Hematopoietic multipotent progenitor cell treated with erythropoietin and hydrocortisone succinate and interleukin-3 and kit ligand, for 17 days (in vitro differentiated cells): Measurements from ENCODE around the gene CITED2.
"Not testable (repeated sequence)": the region's sequence is repeated elsewhere in the genome, so short reads cannot be mapped to it uniquely, and the experiment has no call there.

ENCODE experiments used
- DNase-seq: peaks from one replicate; pipeline ENCODE4 v3.0.0-alpha.2; 2015; ENCODE audit warnings: low spot score

The CITED2 gene, protein sequence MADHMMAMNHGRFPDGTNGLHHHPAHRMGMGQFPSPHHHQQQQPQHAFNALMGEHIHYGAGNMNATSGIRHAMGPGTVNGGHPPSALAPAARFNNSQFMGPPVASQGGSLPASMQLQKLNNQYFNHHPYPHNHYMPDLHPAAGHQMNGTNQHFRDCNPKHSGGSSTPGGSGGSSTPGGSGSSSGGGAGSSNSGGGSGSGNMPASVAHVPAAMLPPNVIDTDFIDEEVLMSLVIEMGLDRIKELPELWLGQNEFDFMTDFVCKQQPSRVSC

DNA sequence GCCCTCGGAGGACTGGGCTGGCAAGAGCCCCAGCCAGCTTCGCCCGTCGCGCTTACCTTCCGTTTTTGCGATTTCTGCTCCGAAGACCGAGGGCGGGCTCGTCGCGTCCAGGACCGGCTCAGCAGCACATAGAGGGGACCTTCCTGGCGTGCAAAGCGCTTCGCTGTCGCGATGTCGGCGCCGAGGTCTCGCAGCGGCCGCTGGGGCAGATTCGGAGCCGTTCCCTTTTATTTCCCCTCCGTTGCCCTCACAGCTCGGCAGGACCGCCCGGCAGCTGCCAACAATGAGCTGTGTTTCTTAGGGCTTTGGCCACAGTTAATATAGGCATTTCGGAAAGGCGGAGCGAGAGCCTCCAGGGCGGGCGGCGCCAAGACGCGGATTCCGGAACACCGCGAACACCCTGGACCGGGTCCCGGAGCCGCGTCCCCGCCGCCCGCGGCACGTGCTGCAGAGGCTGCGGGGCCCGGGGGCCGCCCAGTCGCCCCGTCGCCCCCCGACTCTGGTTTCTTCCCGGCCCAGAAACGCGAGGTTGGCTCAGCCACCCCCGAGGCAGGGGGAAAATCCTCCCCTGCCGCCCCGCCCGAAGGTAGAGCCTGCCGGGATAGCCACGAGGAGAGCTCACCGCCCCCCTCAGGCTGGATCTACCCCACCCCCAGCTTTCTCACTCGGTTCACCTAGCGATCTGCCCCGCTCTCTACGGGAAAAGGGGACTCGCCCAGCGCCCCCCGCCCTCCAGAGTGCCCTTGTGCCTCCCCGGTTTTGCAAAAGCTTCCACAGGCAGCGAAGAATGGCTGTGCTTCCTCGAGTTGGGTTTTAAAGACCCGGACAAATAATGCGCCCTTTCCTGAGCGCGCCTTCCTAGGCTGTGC is at the start of gene CITED2:
CITED2 (minus strand) TSS at position 292 of the 869 bp plus-strand sequence. CDS start 704 bp downstream, outside the sequence.
- DNase-seq, result peak; percentile 96

DNA sequence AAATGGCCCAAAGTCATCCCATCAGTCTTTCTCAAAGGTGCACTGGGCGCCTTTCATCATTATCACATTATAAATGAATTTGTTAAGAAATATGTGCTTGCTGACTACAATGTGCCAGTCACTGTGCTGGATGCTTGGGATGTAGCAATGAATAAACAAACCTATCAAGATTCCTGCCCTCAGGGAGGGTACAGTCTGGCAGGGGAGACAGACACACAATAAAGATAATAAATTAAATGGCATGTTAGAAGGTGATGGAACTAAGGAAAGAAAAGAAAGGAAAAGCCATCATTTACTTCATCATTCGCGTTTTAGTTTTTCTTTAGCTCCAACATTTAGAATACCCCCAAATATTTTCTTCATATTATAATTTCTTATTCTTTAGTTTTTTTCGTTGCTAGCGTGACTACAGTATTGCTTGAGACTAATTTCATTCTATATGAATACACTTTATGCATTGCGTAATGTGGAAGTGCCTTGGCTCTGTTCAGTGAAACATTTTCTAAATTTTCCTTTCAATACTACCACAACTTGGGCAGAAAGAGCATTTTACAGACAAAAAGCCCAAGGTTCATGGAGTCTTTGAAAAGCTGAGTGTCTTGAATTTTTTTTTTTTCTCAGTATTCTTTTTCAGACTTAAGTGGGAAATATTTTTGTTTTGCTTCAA is 48.7 kb upstream of the CITED2 start:
- no peak for DNase-seq

GRCh38 chr6:139422105-139423036 is 47.9 kb upstream of the CITED2 start:
- DNase-seq, result no peak

DNA sequence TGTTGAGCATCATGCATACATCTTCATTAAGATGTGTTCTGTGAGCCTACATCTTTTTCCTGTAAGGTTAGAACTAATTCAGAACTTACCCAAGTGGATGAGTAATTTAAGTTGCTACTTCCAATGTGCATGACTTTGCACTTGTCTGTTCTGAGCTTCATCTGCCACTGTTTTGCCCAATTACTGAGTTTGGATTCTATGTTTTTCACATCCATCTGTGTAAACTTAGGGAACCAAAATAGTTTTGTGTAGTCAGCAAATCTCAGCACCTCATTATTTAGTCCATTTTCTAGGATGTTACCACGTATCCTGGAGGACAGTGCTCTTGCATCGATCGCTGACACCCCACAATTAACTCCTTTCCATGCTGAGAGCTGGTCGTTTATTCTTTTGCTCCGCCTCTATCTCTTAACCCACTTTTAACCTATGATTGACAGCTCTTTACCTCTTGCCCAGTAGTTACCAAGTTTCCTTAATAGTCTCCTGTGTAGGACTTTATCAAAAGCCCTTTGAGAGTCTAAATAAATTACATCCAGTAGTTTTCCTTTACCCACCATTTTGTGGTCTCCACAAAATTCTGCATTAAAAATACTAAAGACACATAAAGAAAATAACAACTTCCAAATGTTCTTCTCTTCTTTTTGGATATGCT is 44.2 kb upstream of the CITED2 start:
- peak; percentile 73 for DNase-seq

DNA sequence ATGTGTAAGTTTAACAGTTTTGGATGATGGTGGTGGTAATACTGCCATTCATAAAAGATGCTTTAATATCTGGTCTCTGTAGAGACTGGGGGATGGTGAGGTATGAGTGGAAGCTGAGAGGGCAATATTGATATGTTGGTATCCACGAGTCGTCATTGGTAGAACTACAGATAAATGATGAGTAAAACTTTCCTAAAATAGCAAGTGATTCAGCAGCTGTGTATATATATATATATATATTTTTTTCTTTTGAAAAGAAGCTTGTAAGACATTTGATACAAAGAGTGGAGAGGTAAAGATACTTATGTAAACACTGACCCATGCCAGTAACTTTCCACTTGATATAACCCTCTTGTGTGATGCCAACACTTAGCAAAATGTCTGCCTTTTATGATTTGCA is 41.7 kb upstream of the CITED2 start:
- peak; percentile 43 for DNase-seq

- DNase-seq, result no peak
Measured at GRCh38 chr6:139415365-139415764, 40.9 kb upstream of the CITED2 start.

DNA sequence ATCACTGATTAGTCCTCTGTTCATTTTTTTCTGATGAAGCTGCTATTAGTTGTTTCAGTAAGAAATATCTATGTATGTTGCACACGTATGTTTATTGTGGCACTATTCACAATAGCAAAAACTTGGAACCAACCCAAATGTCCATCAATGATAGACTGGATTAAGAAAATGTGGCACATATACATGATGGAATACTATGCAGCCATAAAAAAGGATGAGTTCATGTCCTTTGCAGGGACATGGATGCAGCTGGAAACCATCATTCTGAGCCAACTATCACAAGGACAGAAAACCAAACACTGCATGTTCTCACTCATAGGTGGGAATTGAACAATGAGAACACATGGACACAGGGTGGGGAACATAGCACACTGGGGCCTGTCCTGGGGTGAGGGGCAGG is 37.7 kb upstream of the CITED2 start:
- DNase-seq, result not testable (repeated sequence)

DNA sequence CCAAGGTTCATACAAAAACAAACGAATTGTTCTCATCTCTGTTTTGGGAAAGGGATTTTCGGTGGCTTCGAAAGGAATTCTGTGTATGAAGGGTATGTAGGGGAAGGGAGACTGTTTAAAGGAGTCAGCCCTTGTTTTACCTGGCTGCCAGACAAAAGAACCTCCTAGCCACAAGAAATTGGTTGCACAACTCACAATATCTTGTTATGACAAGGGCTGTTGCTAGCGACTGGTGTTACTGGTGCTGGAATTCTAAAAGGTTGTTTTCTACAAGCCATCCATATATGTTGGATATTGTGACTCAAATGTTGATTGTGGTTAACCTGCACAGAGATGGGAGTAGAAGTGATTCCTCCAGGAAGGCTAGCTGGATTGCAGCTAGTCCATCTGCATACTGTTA is 34.6 kb upstream of the CITED2 start:
- DNase-seq, result no peak

DNA sequence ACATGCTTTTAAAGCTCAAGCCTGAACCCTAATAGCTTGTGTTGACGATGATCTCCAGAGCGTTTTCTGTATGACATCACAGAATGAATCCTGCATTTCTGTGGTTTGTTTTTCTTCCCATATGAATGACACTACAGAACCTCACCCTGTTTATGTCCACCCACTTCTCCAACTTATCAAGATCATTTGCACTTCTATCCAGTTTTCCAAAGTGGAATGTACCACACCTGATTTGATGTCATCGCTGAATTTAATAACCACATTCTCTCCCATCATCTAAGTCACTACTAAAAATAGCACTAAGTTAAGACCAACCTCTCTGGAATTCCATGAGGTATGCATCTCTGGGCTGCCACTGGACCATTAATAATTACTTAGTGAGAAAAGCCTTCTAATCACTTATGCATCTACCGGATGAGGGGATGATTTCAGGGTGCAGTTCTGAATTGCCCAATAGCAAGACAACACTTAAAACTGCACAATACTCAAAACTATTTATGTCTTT is 33.3 kb upstream of the CITED2 start:
- peak; percentile 36 for DNase-seq

GRCh38 chr6:139406577-139407343 is 32.3 kb upstream of the CITED2 start:
- DNase-seq, result no peak

GRCh38 chr6:139402876-139403386 is 28.5 kb upstream of the CITED2 start:
- DNase-seq, result no peak

DNA sequence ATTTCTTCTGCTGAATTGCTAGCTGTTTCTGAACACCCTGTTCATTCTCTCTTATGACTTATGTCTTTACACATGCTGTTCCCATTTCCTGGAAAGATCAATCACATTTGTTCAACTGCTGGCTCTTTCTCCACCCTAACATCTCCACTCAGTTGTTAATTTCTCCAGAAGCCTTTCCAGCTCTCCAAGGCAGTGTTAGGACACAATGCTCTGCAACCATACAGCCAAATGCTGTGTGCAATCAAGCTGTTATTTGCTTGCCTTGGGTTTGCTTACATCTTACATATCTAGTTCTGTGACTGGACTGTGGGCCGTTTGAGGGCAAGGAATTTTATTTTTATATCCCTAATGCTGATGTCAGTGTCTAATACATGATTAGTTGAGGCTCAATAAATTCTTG is 24.2 kb upstream of the CITED2 start:
- DNase-seq, result no peak

DNA sequence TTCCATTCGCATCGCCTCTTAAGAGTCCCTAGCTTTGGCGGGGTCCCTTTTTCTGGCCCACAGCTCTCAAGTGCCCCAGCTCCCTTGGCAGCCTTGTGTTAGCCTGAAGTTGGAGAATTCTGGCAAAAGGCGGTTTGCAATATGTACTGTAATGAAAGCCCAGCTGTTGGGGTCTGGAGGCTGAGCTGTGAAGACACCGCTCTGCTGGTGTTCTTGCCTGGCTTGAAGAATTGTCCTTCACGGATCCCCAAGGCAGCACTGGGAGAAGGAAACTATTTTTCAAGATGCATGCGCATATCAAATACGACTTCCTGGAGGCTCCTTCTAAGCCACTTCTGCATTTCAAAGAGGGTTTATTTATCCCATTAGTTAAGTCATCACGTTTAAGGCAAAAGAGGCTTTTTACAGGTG is 21.4 kb upstream of the CITED2 start:
- no peak for DNase-seq

GRCh38 chr6:139395371-139395770 is 20.9 kb upstream of the CITED2 start:
- DNase-seq, result no peak

GRCh38 chr6:139394027-139394649 is 19.7 kb upstream of the CITED2 start:
- no peak for DNase-seq

DNA sequence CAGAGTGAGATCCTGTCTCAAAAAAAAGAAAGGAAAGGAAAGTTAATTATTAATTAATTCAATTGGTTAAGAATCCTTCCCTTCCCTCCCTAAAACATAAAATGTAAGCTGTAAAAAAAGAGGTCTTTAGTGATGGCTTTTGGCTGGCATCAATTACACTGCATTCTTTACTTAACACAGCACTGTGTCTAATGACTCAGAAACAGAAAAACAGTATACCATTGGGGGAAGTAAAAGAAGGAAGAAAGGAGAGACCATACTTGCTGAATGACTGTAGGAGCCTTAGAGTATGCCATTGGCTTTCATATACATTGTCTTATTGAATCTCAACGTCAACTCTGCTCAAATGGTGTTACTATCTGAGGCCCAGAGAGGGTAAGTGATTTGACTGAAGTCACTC is 18.3 kb upstream of the CITED2 start:
- no peak for DNase-seq

DNA sequence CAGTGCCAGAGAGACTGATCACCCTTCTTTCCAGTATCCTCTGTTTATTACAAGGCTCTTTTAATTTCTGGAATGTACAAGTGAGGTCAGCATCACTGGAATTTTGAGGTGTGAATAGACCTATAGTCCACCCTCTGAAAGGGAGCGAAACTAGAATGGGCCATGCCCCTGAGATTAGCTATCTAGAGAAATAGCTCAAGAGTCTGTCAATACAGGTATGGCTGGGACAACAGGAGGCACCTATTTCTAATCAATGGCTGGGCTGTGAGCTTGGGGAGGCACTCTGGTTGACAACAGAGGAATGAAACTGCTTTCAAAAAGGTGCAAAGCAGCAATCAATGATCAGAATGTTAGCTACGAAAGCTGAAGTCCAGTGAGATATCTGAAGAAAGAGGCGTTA is 17.3 kb upstream of the CITED2 start:
- no peak for DNase-seq

GRCh38 chr6:139390447-139390846 is 16.0 kb upstream of the CITED2 start:
- no peak for DNase-seq

DNA sequence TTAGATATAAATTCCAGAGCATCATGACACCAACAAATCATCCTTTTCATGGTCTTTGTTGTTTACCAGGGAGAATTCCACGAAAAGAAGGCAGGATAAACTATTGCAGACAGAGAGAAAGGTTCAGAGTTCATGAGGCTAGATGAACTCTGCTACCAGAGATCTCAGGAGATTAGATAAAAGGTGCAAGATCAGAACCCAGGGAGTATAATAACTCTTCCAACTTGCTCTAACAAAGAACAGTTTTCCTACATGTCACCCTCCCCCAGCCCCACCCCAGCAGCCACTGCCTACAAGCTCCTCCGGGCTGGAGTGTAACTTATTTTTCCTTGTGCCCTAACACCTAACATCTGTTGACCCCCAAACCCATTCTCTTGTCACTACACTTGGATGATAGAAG is 13.9 kb upstream of the CITED2 start:
- DNase-seq, result no peak

DNA sequence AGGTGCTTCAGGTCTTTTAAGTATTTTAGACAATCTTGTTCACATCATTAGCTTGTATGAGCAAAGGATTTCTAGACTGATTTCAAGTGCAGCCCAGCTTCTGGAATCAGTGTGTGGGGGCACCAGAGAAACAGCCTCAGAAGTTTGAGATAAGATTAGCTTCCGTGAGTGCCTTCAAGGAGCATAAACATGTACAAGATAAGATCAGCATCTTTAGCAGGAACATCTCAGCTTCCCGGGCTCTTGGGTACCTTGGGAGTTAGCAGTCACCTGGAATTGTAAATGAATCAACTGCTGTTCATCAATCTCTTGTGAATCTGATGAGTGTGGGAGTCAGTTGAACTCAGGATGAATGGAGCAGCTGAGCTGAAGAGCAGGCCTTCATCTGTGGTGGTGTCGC is 12.0 kb upstream of the CITED2 start:
- DNase-seq, result no peak
